HG03060 (cell line): ENCODE results near the gene SLC29A1.

Experiments
- ATAC-seq: cut with Tn5 transposase; IDR thresholded peaks from one replicate; pipeline ENCODE4 v1.9.1; 2021; ENCODE audit warnings: low read depth, moderate number of reproducible peaks; ENCODE audit not compliant: unreplicated experiment

The SLC29A1 gene

DNA sequence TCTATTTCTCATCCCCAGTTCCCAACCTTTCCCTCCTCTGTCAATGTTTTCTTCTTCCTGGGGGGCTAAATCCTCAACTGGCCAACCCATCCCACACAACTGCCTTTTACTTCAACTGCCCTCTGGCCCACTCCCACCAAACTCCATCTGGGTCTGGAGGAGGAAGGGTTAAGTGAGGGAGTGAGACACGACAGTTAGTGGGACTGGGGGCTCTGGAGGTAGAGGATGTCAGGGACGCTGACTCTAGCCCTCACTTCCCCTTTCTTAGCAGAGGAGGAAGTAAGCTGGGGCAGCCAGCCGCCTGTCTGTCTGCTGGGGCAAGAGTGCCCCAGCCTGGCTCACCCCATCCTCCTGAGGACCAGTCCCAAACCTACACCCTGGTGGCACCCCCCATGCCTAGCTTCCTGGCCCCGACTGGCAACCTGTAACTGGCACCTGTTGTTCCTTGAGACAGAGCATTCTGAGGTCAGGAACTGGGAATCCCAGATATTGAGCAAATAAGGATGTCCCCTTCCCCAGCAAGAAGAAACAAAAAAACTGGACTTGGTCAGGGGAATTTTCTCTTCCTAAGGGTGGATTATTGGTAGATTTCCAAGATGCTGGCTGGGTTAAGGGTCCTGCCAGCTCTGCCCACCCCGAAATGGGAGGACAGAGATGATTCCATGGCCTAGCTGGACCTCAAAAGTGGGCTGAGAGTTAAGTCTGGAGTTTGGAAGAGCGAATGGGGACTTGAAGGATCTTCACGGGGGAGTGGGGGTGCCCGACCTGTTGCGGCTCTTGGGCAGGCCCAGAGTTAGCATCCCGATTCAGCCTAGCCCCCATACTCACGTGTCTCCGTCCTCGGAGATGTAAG lies 41.0 kb downstream of the SLC29A1 start:
- ATAC-seq = no peak

DNA sequence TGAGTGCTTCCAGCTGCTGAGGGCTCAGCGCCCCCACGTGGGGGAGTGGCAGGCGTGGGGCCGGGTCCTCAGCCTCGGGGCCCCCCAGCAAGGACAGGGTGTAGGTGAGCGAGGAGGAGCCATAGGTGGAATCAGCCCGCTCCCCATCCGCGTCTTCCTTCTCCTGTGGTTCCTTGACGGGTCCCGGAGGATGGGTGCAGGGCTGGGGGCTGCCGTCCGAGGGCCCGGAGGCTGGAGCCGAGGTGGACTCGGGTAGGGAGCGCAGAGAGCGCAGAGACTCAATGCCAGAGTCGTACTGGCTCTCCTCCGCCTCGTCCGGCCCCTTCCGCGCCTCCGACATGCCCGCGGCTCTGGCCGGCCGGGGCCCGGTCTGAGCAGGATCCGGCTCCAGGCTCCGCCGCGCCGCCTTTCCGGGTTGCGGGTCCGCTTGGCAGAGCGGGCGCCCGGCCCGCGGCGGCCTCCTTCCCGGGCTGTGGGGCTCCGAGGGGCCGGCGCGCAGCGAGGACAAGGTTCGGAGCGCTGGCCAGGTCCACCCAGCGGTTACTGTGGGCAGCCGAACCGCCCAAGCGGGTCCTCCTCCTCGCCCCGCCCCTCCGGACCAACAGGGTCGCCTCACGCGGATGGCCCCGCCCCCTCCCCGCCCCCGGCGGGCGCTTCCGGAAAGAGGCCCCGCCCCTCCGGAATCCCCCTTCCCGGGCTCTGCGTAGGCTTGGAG lies 41.8 kb downstream of the SLC29A1 start, which contains the start of gene NFKBIE:
NFKBIE (minus strand) TSS at position 545 of the 715 bp plus-strand sequence; CDS start at position 340, 205 bp downstream.
- peak; percentile 4 for ATAC-seq

DNA sequence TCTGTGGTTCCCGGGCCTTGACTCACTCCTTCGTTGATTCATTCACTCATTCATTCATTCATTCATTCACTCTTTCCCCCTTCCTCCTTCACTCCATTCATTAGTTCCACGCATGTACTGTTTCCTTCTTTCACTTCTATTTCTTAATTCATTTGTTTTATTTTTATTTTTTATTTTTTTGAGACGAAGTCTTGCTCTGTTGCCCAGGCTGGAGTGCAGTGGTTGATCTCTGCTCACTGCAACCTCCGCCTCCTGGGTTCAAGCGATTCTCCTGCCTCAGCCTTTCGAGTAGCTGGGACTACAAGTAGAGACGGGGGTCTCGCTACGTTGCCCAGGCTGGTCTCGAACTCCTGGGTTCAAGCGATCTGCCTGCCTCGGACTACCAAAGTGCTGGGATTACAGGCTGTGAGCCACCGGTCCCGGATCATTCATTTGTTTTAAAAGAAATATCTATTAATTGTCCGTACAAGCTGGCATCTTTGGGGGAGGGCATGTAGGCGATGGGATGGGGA lies 42.4 kb downstream of the SLC29A1 start:
- peak; percentile 29 for ATAC-seq

DNA sequence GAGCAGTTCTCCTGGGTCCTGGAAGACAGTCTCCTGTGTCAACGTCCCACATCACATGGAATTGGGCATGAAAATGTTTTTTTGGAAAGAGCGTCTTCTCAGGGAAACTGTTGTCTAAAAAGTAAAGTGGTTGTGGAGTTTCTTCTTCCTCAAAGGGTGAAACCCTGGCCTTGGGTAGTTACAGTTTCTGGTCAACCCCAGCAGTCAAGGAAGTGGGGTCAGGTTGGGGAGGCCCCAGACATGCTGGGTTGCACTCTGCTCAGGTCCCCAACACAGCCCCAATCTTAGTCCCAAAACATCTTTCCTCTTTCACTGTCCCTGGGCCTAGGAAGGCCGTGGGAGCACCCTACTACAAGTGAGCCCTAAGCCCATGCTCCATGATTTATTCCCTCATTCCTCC lies 43.0 kb downstream of the SLC29A1 start:
- ATAC-seq = no peak

DNA sequence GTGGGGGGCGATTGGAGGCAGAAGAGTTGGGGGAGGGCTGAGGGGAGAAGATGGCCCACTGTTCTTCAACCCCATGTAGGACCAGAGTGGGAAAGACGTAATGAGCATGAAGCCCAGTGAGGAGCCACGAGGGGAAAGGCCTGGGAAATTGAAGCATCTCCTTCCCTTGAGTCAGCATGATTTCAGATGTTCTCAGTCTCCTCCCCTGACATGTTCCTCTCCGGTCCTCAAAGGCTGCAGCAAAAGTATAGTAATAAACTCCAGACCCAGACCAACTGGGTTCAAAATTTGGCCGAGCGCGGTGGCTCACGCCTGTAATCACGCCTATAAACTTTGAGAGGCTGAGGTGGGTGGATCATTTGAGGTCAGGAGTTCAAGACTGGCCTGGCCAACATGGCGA lies 43.9 kb downstream of the SLC29A1 start:
- no peak for ATAC-seq

DNA sequence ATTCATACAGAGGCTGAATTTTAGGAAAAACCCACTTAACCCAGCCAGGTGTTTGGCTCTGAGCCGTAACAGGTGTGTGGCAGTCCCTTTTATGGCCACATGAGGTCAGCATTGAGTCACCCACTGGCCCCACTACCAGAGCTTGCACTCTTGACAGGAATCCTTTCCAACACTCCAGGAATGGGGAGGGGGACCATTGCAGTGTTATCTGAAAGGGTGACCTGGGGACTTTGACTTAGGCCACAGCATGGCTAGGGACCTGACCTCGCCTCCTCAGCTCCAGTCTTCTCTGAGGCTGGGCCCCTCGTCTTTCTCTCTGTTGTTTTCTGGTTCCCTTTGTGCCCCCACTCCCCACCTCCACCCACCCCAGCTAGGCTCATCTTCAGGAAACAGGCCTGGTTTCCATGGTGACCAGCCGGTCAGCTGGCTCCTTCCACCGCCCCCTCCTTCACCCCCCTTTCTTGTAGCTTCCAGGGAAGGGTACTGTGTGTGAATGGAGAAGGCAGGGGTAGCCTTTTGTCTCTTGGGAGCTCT lies 44.8 kb downstream of the SLC29A1 start:
- no peak for ATAC-seq

DNA sequence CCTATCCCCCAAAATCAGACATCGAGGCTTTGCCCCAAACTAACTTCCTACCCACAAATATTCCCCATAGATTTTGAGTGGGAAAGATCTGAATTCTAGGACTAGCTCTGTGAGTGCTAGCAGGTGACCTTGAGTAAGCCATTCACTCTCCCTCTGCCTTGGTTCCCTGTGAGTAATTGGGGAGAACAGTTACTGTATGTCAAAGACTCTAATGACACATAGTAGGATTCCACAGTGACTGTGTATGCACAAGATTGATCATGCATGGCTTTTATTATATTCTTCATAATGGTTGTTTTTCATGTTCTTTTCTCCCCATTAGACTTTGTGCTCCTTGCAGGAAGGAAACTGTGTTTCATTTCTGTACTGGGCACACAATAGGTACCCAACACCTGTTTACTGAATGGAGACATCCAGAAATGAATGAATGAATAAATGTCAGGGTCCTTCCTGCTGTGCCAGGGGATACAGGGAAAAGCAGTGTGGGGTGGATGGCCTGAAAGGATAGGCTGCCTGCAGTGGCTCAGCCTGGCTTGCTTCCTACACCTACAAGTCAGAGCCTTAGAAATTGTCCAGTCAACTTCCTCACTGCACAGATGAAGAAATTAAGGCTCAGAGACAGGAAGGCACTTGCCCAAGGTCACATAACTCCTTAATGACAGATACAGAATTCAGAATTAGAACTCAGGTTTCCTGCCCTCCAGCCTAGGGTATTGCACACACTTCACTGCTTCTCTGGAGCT lies 46.0 kb downstream of the SLC29A1 start:
- no peak for ATAC-seq

DNA sequence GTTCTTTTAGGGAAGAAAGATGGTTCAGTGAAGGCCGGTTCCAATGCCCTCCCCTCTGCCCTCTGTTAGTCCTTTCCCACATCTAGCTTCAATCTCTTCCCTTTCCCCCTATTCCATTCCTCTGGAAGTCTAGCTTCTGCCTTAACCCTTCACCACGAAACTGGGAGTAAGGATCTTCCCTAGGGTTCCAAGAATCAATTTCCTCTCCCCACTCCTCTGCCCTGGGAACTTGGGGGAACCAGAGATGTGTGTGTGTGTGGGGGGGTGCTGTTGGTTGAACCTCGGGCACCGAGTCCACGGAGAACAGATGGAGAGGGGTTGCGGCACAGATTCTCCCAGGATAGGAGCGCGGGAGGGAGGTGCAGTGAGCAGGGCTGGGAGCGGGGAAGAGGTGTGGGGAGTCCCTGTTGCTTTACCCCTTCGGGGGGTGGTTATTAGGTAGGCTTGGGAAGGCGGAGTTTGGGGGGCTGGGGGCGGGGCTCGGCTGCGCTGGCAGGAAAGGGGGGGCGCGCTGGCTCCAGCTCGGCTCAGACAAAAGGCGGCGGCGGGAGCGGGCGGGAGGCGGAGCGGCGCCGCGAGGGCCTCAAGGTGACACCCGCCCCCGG lies 46.6 kb downstream of the SLC29A1 start, which contains the start of gene TMEM151B:
TMEM151B (plus strand) TSS at position 530 of the 605 bp plus-strand sequence. CDS start 293 bp downstream, outside the sequence.
- ATAC-seq = no peak

DNA sequence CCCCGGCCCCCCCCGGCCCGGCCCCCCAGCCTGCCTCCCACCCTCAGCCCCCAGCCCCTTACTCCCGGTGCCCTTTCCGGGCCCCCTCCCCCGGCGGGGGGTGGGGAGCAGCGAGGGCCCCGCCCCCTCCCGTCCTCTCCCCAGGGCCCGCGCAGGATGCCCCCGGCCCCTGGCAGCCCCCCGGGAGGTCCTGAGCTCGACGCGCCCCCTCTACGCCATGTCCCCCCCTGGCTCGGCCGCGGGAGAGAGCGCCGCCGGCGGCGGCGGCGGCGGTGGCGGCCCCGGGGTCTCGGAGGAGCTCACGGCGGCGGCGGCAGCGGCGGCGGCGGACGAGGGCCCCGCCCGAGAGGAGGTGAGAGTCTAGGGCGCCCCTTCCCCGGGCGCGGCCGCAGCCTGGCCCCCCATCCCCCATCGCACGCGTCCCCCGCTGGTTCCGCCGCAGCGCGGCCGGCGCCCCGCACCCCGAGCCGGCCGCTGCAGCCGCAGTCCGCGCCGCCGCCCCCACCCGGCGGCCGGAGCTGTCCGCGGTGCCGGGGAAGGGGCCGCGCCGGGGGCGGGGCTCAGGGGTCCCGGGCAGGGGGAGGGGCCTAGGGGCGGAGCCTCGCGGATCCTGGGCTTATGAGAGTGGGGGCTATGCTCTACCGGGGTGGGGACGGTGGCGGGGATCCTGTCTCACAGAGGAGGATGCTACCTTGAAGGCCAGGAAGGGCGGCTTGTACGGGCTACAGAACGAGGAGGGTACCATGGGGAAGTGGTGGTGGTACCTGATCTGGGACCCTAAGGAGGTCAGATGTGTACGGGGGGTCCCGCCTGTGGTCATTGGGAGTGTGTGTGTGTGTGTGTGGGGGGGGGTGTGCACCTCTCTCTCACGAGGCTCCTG lies 47.4 kb downstream of the SLC29A1 start:
- ATAC-seq = no peak

DNA sequence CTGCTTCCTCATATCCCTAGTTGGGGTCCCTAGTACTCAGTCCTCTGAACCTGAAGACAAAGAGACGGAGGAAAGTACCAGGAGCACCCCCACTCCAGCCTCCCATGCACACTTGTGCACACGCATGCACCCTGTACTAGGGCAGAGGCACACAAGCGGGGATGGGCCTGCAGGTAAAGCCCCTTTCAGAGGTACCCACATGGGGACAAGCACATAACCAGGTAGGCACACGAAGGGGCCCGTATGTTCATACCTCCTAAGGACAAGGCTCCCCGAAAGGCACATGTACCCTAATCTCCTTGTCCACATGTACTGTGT lies 48.0 kb downstream of the SLC29A1 start:
- no peak for ATAC-seq

DNA sequence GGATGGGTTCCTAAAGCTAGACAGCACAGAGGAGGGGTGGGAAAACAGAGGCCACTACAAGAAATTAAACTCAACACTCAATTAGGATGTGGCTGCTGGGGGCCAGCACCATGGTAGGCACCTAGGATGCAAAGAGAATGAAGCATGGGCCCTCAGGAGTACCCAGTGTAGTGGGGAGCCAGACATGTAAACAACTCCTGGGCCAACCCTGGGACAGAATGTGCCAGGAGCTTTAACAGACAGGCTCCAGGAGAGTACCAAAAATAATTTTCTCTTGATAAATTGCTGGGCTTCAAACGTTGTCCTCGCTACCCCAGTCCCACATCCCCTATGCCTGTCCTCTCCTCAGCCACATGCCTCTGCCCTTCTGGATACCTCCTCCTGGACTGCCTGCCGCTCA lies 48.5 kb downstream of the SLC29A1 start:
- no peak for ATAC-seq

DNA sequence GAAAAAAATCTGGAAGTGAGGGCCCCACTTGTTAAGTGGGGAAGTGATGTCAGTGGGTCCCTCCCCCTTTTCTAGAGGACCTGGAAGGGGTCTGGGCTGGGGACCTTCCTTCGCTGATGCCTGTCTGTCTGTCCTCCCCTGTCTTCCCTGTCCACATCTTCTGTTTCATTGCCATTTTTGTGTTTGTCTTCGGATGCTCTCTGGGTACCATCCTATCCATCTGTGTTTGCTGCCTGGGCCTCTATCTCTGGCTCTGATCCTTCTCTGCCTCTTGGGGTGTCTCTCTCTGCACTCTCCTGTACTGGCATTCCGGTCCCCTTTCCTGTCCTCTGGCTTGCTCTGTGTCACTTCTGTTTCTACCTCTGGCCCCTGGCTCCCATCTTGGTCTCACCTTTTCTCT lies 49.1 kb downstream of the SLC29A1 start:
- no peak for ATAC-seq

DNA sequence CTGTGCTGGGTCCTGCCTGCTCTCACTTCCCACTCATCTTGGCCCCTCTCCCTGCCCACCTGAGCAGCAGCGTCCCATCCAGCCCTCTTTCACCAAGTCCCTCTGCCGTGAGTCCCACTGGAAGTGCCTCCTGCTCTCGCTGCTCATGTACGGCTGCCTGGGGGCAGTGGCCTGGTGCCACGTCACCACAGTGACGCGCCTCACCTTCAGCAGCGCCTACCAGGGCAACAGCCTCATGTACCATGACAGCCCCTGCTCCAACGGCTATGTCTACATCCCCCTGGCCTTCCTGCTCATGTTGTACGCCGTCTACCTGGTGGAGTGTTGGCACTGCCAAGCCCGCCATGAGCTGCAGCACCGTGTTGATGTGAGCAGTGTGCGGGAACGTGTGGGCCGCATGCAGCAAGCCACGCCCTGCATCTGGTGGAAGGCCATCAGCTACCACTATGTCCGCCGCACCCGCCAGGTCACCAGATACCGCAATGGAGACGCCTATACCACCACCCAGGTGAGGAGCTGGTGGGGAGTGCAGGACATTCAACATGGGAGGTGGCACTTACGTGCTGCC lies 49.7 kb downstream of the SLC29A1 start:
- ATAC-seq = no peak

DNA sequence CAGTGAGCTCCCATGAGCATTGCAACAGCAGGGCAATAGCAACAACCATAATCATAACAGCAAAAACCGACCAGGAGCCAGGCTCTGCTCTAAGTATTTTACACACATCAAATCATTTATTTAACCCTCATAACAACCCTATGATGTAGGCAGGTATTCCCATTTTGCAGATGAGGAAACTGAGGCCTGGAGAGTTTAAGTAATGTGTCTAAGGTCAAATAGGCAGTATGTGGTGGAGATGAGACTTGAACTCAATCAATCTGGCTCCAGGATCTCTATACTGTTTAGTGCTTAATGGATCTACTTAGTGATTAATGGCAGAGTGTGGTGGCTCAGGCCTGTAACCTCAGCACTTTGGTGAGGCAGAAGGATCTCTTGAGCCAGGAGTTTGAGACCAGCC lies 50.2 kb downstream of the SLC29A1 start:
- ATAC-seq = no peak

DNA sequence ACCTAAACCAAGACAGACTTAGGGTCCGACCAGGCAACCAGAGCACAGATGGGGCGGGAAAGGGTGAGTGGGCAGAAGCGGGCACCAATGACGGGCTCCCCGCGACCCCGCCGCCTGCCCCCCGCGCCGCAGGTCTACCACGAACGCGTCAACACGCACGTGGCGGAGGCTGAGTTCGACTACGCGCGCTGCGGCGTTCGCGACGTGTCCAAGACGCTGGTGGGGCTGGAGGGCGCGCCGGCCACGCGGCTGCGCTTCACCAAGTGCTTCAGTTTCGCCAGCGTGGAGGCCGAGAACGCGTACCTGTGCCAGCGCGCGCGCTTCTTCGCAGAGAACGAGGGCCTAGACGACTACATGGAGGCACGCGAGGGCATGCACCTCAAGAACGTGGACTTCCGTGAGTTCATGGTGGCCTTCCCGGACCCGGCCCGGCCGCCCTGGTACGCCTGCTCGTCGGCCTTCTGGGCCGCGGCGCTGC lies 51.9 kb downstream of the SLC29A1 start:
- ATAC-seq = no peak

DNA sequence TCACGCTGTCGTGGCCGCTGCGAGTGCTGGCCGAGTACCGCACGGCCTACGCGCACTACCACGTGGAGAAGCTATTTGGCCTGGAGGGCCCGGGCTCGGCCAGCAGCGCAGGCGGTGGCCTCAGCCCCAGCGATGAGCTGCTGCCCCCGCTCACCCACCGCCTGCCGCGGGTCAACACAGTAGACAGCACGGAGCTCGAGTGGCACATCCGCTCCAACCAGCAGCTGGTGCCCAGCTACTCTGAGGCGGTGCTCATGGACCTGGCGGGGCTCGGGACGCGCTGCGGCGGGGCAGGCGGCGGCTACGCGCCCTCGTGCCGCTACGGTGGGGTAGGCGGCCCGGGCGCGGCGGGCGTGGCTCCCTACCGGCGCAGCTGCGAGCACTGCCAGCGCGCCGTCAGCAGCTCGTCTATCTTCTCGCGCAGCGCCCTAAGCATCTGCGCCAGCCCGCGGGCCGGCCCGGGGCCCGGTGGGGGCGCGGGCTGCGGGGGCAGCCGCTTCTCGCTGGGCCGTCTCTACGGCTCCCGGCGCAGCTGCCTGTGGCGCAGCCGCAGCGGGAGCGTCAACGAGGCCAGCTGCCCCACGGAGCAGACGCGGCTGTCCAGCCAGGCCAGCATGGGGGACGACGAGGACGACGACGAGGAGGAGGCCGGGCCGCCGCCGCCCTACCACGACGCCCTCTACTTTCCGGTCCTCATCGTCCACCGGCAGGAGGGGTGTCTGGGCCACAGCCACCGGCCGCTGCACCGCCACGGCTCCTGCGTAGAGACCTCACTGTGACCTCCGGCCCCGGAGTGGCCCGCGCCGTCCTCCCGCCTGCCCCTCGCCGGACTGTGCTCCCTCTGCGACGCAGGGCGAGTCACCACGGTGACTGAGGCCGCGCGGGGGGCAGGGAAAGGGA lies 52.6 kb downstream of the SLC29A1 start:
- no peak for ATAC-seq

DNA sequence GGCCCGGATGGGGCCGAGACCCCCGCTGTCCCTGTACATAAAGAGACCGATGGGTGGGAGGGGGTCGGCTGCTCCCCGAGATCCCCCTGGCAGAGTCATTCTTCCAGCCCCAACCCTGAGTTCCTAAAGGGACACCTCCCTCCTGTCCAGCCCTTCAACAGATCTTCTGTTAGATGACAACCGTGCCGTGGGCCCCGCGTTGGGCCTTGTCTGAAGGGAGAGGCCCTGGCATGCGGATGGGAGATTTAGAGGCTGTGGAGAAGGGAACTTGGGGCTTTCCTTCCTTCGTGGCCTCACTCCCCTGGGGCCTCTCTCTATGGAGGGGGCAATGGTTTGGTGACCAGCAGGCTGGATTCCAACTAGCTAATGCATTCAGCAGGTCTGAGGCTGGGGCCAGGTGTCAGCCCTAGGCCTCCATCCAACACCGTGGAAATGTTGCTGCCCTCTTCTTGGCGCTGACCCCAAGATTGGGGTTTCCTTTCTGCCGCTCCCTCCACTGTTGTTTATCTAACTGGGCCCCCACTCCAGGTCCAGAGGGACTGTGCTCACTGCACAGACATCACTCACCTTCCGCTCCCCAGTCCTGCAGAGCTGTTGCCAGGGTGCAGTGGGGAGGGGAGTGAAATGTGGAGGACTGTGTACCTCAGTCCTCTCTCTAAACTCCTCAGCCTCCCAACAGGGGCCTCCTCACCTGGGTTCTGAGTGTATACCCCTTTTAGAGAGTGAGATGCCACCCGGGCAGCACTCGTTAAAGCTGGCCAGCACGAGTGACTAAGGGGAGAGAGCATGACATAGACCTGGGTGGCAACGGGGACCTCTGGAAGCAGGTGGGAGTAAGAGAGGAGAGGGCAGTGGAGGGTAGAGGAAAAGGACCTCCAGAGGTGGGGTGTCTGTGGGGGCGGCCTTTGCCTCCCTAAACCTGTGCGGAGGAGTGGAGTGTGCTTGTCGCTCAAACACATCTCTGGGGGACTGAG lies 53.6 kb downstream of the SLC29A1 start:
- ATAC-seq = no peak
